HEK293T (cell line): ENCODE results near the gene PRKAG2.
A peak's percentile ranks its signal among the peaks of the same experiment; 100 is the strongest.

ENCODE experiments used
- CTCF ChIA-PET: fragments of 350-600 bp; formaldehyde crosslinking; extraction: SDS; loops from one replicate; lab custom pipeline; 2021; ENCODE audit warnings: antibody characterized with exemption, inconsistent platforms; lab: Yijun Ruan, JAX
- POLR2A ChIA-PET: fragments of 350-600 bp; formaldehyde crosslinking; extraction: SDS; loops from one replicate; lab custom pipeline; 2020; ENCODE audit warnings: antibody characterized with exemption, inconsistent platforms; lab: Yijun Ruan, JAX
- DNase-seq: peaks from one replicate; pipeline ENCODE4 v3.0.0; 2012; ENCODE audit warnings: mixed read lengths; ENCODE audit errors: extremely low spot score
- ARNT ChIP-seq: fragments of 450-650 bp; IDR thresholded peaks from 2 replicates; pipeline ENCODE4 v1.6.1; 2017; ENCODE audit warnings: mild to moderate bottlenecking
- BHLHE40 ChIP-seq: fragments of 450-650 bp; IDR thresholded peaks from 2 replicates; pipeline ENCODE4 v1.6.1; 2016; ENCODE audit warnings: mild to moderate bottlenecking, moderate library complexity, borderline replicate concordance
- CTBP1 ChIP-seq: fragments of 450-650 bp; IDR thresholded peaks from 2 replicates; pipeline ENCODE4 v1.6.1; 2016; ENCODE audit warnings: borderline replicate concordance
- ELF4 ChIP-seq: fragments of 450-650 bp; IDR thresholded peaks from 2 replicates; pipeline ENCODE4 v1.6.1; 2017; ENCODE audit warnings: antibody characterized with exemption
- FOXA1 ChIP-seq: fragments of 450-650 bp; IDR thresholded peaks from 2 replicates; pipeline ENCODE4 v1.6.1; 2016; ENCODE audit warnings: mild to moderate bottlenecking
- FOXK2 ChIP-seq: fragments of 450-650 bp; IDR thresholded peaks from 2 replicates; pipeline ENCODE4 v1.6.1; 2016; ENCODE audit warnings: mild to moderate bottlenecking
- FOXM1 ChIP-seq: fragments of 450-650 bp; IDR thresholded peaks from 2 replicates; pipeline ENCODE4 v1.6.1; 2017; ENCODE audit warnings: mild to moderate bottlenecking, borderline replicate concordance
- HDGF ChIP-seq: fragments of 450-650 bp; IDR thresholded peaks from 2 replicates; pipeline ENCODE4 v1.6.1; 2017; ENCODE audit warnings: antibody characterized with exemption, borderline replicate concordance
- L3MBTL2 ChIP-seq: fragments of 450-650 bp; conservative IDR thresholded peaks from 2 replicates; pipeline ENCODE4 v1.6.1; 2016; ENCODE audit warnings: mild to moderate bottlenecking
- LEF1 ChIP-seq: fragments of 450-650 bp; IDR thresholded peaks from 2 replicates; pipeline ENCODE4 v1.6.1; 2017; ENCODE audit warnings: mild to moderate bottlenecking, borderline replicate concordance
- NFRKB ChIP-seq: fragments of 450-650 bp; IDR thresholded peaks from 2 replicates; pipeline ENCODE4 v1.6.1; 2016; ENCODE audit warnings: mild to moderate bottlenecking, moderate library complexity
- PKNOX1 ChIP-seq: fragments of 450-650 bp; IDR thresholded peaks from 2 replicates; pipeline ENCODE4 v1.6.1; 2016
- SP1 ChIP-seq: fragments of 450-650 bp; IDR thresholded peaks from 2 replicates; pipeline ENCODE4 v1.6.1; 2017
- SUZ12 ChIP-seq: fragments of 450-650 bp; IDR thresholded peaks from 2 replicates; pipeline ENCODE4 v1.6.1; 2016; ENCODE audit warnings: mild to moderate bottlenecking
- TARDBP ChIP-seq: fragments of 450-650 bp; IDR thresholded peaks from 2 replicates; pipeline ENCODE4 v1.6.1; 2016
- ZNF384 ChIP-seq: fragments of 450-650 bp; IDR thresholded peaks from 2 replicates; pipeline ENCODE4 v1.6.1; 2016

PRKAG2 gene

GRCh38 chr7:151876899-151877777 is at the start of gene PRKAG2:
Gene PRKAG2 (minus strand): TSS chr7:151877115. CDS start chr7:151876620, 495 bp downstream.
- CTCF ChIA-PET, result interaction anchor here (0.6 to 1.2 kb wide), 2 partner anchors 26 to 95 kb away, joined by 3 read pairs; no protein-coding TSS in a partner anchor
- peak; percentile 82 for DNase-seq
- TF ChIP-seq FOXK2 (no peak), FOXM1 (peak; percentile 65), LEF1 (peak; percentile 95), L3MBTL2 (peak; percentile 96), PKNOX1 (no peak), NFRKB (no peak), CTBP1 (peak; percentile 52; the same call in 1 of the 2 replicates), ARNT (peak; percentile 59; the same call in 1 of the 2 replicates)
- POLR2A ChIA-PET, result interaction anchor here (0.8 to 1.5 kb wide), 9 partner anchors 11 to 95 kb away, joined by 3 to 5 read pairs (median 3); no protein-coding TSS in a partner anchor

GRCh38 chr7:151926336-151926712 is 49.4 kb upstream of the PRKAG2 start:
- no peak for DNase-seq
- ChIA-PET POLR2A (no interaction called here), CTCF (no interaction called here)
- TF ChIP-seq HDGF, result no peak

- POLR2A ChIA-PET, result no interaction called here
- CTCF ChIA-PET, result no interaction called here
- TF ChIP-seq BHLHE40 (no peak), SP1 (no peak)
- no peak for DNase-seq
These were observed 48.8 kb upstream of the PRKAG2 start for GRCh38 chr7:151925446-151926335.

- no peak for TF ChIP-seq SUZ12
- TF ChIP-seq LEF1, result no peak
- no peak for TF ChIP-seq L3MBTL2
- TF ChIP-seq FOXK2, result no peak
- TF ChIP-seq NFRKB, result no peak
- no peak for TF ChIP-seq CTBP1
- TF ChIP-seq ELF4, result no peak
- TF ChIP-seq BHLHE40, result no peak
- no peak for TF ChIP-seq FOXM1
- no peak for TF ChIP-seq PKNOX1
- TF ChIP-seq HDGF, result no peak
- ChIA-PET CTCF (no interaction called here), POLR2A (no interaction called here)
- no peak for DNase-seq
These were observed 47.6 kb upstream of the PRKAG2 start for GRCh38 chr7:151924508-151924907.

GRCh38 chr7:151924001-151924400 is 47.1 kb upstream of the PRKAG2 start:
- no peak for DNase-seq
- ChIA-PET POLR2A (interaction anchor here (0.8 kb wide), 1 partner anchor 48 kb away, joined by 4 read pairs; no protein-coding TSS in a partner anchor), CTCF (interaction anchor here (0.5 kb wide), 1 partner anchor 143 kb away, joined by 3 read pairs; no protein-coding TSS in a partner anchor)
- no peak for TF ChIP-seq FOXA1
- no peak for TF ChIP-seq ELF4
- no peak for TF ChIP-seq ARNT
- TF ChIP-seq SP1, result no peak
- TF ChIP-seq TARDBP, result no peak
- no peak for TF ChIP-seq LEF1
- TF ChIP-seq CTBP1, result no peak
- TF ChIP-seq ZNF384, result no peak
- TF ChIP-seq PKNOX1, result no peak
